Upper lobe of right lung (tissue), 1 donor: ENCODE measurements around the gene RPLP1. TPM values are rescaled to one million over a fixed set of nuclear protein-coding genes. Genes with fewer than 3 reads are reported as not detected.

ENCODE experiments used
- ATAC-seq: fragments of 200-7000 bp; cut with Tn5 transposase; one replicate; pipeline ENCODE4 v1.9.1; 2020; ENCODE audit warnings: mild to moderate bottlenecking, moderate library complexity
- DNase-seq: peaks from one replicate; pipeline ENCODE4 v3.0.0-alpha.2; 2020
- H3K27ac ChIP-seq: fragments of 200-600 bp; one replicate; pipeline ENCODE4 v1.8.0; 2022
- H3K27me3 ChIP-seq: fragments of 200-600 bp; one replicate; pipeline ENCODE4 v1.8.0; 2022; ENCODE audit warnings: mild to moderate bottlenecking
- H3K36me3 ChIP-seq: fragments of 200-600 bp; one replicate; pipeline ENCODE4 v1.8.0; 2022
- H3K4me1 ChIP-seq: fragments of 200-600 bp; one replicate; pipeline ENCODE4 v1.8.0; 2022
- H3K4me3 ChIP-seq: fragments of 200-600 bp; one replicate; pipeline ENCODE4 v1.8.0; 2022; ENCODE audit warnings: mild to moderate bottlenecking
- H3K9me3 ChIP-seq: fragments of 200-600 bp; one replicate; pipeline ENCODE4 v1.8.0; 2022
- intact Hi-C: fragments of 100-400 bp; cut with DNase I; formaldehyde crosslinking; loops from one replicate; pipeline ENCODE4 v1.11.0; 2022
- total RNA-seq: library from RNA; stranded (reverse); fragmentation: NEBNext Ultra II Directional; extraction: Animal tissue kit (Norgen Biotek cat#: 25700); gene quantifications from one replicate; pipeline ENCODE4 v1.2.1, GENCODE V29; 2021
- TF ChIP-seq, protein P1 (sequence below): fragments of 200-600 bp; IDR thresholded peaks from one replicate; pipeline ENCODE4 v1.8.0; 2022; ENCODE audit warnings: antibody characterized with exemption
- donor health status: DM: no; HTN: yes; CAD: no; lungs with severe emphysema.

RPLP1 gene
- total RNA-seq, 1 donor from 2014 or later = 1,255 TPM

DNA sequence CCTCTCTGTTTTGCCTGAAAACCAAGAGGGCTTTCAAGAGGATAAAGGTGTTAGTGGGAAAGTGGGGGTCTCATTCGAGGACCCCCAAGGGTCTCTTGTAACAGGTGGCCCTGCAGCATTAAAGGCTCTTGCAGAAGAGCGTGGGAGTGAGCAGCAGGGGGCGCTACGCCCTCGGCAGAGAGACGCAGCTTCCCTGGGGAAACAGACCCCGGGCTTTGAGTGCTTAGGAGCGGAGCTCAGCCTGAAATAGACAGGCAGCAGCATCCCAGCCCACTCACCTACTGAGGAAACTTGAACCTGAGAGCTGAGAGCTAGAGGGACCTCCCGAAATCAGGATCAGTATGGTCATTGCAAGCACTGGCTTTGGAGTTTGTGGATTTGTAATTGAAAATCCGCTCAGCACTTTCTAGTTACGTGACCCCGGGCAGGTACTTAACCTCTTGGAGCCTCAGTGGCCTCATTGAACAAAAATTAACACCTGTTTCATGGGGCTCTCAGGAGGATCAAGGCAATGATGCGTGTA is 25.7 kb downstream of the RPLP1 start:
- no peaks in the 10 kb centered on the region for H3K27me3 ChIP-seq
- no peaks in the 10 kb centered on the region for H3K36me3 ChIP-seq
- TF ChIP-seq, protein P1, sequence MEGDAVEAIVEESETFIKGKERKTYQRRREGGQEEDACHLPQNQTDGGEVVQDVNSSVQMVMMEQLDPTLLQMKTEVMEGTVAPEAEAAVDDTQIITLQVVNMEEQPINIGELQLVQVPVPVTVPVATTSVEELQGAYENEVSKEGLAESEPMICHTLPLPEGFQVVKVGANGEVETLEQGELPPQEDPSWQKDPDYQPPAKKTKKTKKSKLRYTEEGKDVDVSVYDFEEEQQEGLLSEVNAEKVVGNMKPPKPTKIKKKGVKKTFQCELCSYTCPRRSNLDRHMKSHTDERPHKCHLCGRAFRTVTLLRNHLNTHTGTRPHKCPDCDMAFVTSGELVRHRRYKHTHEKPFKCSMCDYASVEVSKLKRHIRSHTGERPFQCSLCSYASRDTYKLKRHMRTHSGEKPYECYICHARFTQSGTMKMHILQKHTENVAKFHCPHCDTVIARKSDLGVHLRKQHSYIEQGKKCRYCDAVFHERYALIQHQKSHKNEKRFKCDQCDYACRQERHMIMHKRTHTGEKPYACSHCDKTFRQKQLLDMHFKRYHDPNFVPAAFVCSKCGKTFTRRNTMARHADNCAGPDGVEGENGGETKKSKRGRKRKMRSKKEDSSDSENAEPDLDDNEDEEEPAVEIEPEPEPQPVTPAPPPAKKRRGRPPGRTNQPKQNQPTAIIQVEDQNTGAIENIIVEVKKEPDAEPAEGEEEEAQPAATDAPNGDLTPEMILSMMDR = peak; percentile 90
- no peaks in the 10 kb centered on the region for H3K9me3 ChIP-seq
- peak; percentile 60 for ATAC-seq
- no peak overlapping the region for H3K27ac ChIP-seq
- peak; percentile 78 for DNase-seq
- no peak overlapping the region for H3K4me3 ChIP-seq
- H3K4me1 ChIP-seq = no peaks in the 10 kb centered on the region
- intact Hi-C loops = loop anchor here (10.0 kb wide), 1 partner anchor 1016 kb away; no protein-coding TSS in a partner anchor

DNA sequence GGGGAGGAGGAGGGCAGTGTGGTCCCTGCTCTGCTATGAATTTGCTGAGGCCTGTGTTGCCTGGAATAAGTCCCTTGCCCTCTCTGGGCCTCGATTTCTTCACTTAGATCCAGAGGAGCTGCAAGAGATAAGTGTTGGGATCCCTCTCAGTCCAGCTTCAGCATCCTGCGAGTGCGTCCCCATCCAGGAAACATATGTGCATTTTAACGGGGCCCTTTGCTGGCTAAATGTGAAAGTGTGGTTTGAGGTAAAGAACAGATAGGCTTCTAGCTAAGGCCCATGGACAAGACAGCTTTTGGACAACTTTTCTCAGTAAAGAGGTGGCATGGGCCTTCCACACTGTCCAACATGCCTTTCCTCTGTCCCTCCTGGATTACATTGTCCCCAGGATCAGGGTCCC is 26.5 kb downstream of the RPLP1 start:
- TF ChIP-seq, protein P1 = no peak
- DNase-seq (no peak), ATAC-seq (no peak)
- H3K4me1 ChIP-seq = no peaks in the 10 kb centered on the region
- no peak overlapping the region for H3K27ac ChIP-seq
- H3K9me3 ChIP-seq = no peaks in the 10 kb centered on the region
- no peak overlapping the region for H3K4me3 ChIP-seq
- no peaks in the 10 kb centered on the region for H3K27me3 ChIP-seq
- no peaks in the 10 kb centered on the region for H3K36me3 ChIP-seq
- intact Hi-C loops = loop anchor here (10.0 kb wide), 1 partner anchor 1016 kb away; no protein-coding TSS in a partner anchor

DNA sequence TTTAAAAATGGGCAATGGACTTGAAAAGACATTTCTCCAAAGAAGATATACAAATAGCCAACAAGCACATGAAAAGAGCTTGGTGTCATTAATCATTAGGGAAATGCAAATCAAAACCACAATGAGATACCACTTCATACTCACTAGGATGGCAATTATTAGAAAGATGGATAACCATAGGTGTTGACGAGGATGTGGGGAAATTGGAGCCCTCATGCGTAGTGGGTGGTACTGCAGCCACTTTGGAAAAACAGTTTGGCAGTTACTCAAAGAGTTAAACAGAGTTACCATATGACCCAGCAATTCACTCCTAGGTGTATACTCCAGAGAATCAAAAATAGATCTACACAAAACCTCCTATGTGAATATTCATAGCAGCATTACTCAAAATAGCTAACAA is 27.4 kb downstream of the RPLP1 start:
- no peak overlapping the region for H3K4me3 ChIP-seq
- intact Hi-C loops = loop anchor here (10.0 kb wide), 1 partner anchor 1015 kb away; no protein-coding TSS in a partner anchor
- TF ChIP-seq, protein P1 = no peak
- H3K4me1 ChIP-seq = no peaks in the 10 kb centered on the region
- no peak for DNase-seq
- H3K27me3 ChIP-seq = no peaks in the 10 kb centered on the region
- H3K36me3 ChIP-seq = no peaks in the 10 kb centered on the region
- H3K27ac ChIP-seq = no peak overlapping the region
- H3K9me3 ChIP-seq = no peaks in the 10 kb centered on the region
- no peak for ATAC-seq

DNA sequence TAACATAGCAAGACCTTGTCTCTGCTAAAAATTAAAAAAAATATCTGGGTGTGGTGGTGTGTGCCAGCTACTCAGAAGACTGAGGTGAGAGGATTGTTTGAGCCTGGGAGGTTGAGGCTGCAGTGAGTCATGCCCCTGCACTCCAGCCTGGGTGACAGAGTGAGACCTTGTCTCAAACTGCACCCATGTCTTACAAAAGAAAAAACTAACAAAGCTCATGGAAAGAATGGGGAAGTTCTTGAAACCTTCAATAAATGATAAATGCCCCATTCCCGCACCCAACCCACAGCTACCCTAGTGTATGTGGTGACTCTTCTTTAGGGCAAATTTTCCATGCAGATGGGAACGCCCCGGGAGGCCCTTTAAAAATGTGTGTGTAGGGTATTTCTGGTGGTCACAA is 28.3 kb downstream of the RPLP1 start:
- H3K27ac ChIP-seq = no peak overlapping the region
- intact Hi-C loops = no loop called here

DNA sequence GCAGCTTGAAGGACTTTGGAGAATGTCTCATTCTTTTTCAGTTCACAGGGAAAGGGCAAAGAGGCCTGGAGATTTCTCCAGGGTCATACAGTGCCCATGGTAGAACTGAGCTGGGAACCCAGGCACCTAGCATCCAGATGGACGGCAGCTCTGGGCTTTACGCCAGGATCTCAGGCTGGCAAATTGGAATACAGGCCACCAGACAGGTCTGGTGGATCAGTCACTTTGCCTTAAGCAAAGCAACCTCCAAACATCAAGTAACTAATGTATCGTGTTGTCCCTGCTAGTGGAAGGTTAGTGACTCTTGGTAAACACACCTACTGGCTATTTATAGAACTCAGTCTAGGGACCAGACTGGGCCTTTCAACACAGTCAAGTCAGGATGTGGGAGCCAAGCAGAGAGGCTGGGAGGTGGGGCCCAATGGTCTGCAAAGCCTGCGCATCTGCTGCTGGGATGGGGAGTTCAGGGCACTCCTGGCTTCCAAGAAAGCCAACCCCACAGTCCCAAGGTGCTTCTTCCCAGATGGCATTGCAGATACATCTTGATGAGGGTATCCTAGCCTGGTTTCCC is 30.2 kb downstream of the RPLP1 start:
- Histone ChIP-seq H3K9me3 (no peaks in the 10 kb centered on the region), H3K4me3 (no peak overlapping the region), H3K27ac (no peak overlapping the region), H3K36me3 (no peaks in the 10 kb centered on the region), H3K4me1 (no peaks in the 10 kb centered on the region), H3K27me3 (no peaks in the 10 kb centered on the region)
- TF ChIP-seq, protein P1 = no peak
- ATAC-seq (no peak), DNase-seq (peak; percentile 16)
- intact Hi-C loops = no loop called here

More for the DNA sequence above, 28.3 kb downstream of the RPLP1 start:
- Histone ChIP-seq H3K4me3 (no peak overlapping the region), H3K4me1 (no peaks in the 10 kb centered on the region), H3K36me3 (no peaks in the 10 kb centered on the region), H3K27me3 (no peaks in the 10 kb centered on the region), H3K9me3 (no peaks in the 10 kb centered on the region)
- TF ChIP-seq, protein P1 = no peak
- ATAC-seq (no peak), DNase-seq (no peak)
